IMR-90 (cell line): ENCODE measurements around the gene MAPK8IP1. TPM values are rescaled to one million over a fixed set of nuclear protein-coding genes. Genes with fewer than 3 reads are reported as not detected.

ENCODE experiments used
- ATAC-seq: fragments of 200-7000 bp; cut with Tn5 transposase; 2 replicates; pipeline ENCODE4 v1.9.1; 2020; ENCODE audit warnings: low read depth, mild to moderate bottlenecking, moderate library complexity
- BruUV-seq: library from RNA; stranded (reverse); fragments of 400-500 nt; replicated peaks from 2 replicates; lab custom pipeline; 2021; lab: Mats Ljungman, UMichigan
- CTCF ChIA-PET: fragments of 300-600 bp; formaldehyde crosslinking; extraction: SDS; loops from one replicate; lab custom pipeline; 2021; ENCODE audit warnings: antibody characterized with exemption; lab: Yijun Ruan, JAX
- POLR2A ChIA-PET: fragments of 300-600 bp; sonication (Branson Sonifier 250); formaldehyde crosslinking; loops from one replicate; lab custom pipeline; 2022; ENCODE audit warnings: antibody characterized with exemption; ENCODE audit not compliant: unreplicated experiment; lab: Charles Lee
- DNase-seq: peaks from one replicate; pipeline ENCODE4 v3.0.0; 2013
- H2AFZ ChIP-seq: replicated peaks from 2 replicates; pipeline ENCODE3; 2013; ENCODE audit warnings: low read length, mild to moderate bottlenecking; ENCODE audit not compliant: poor library complexity
- H2AK5ac ChIP-seq: 2 replicates; pipeline ENCODE4 v1.6.1; 2013; ENCODE audit warnings: low read depth, low read length, inconsistent platforms
- H2AK9ac ChIP-seq: replicated peaks from 2 replicates; pipeline ENCODE3; 2013; ENCODE audit warnings: mild to moderate bottlenecking, low read depth, low read length, moderate library complexity; ENCODE audit not compliant: poor library complexity
- H2BK120ac ChIP-seq: 2 replicates; pipeline ENCODE4 v1.6.1; 2013; ENCODE audit warnings: low read depth, low read length, inconsistent platforms
- H2BK15ac ChIP-seq: 3 replicates; pipeline ENCODE4 v1.6.1; 2013; ENCODE audit warnings: low read depth, low read length, inconsistent platforms
- H2BK20ac ChIP-seq: 2 replicates; pipeline ENCODE4 v1.6.1; 2013; ENCODE audit warnings: low read depth, mild to moderate bottlenecking, inconsistent platforms, low read length, moderate library complexity
- H2BK5ac ChIP-seq: 2 replicates; pipeline ENCODE4 v1.6.1; 2013; ENCODE audit warnings: mild to moderate bottlenecking, low read depth, low read length, inconsistent platforms; ENCODE audit not compliant: poor library complexity, severe bottlenecking
- H3K14ac ChIP-seq: replicated peaks from 2 replicates; pipeline ENCODE4 v1.6.1; 2013; ENCODE audit warnings: low read depth, low read length, inconsistent platforms
- H3K18ac ChIP-seq: 2 replicates; pipeline ENCODE4 v1.6.1; 2013; ENCODE audit warnings: low read depth, low read length, control low read depth
- H3K23ac ChIP-seq: 2 replicates; pipeline ENCODE4 v1.6.1; 2013; ENCODE audit warnings: low read depth, low read length, inconsistent platforms
- H3K27ac ChIP-seq: 2 replicates; pipeline ENCODE4 v1.5.1; 2013; ENCODE audit warnings: mild to moderate bottlenecking, control low read depth, low read length; ENCODE audit not compliant: insufficient read depth
- H3K27me3 ChIP-seq: 2 replicates; pipeline ENCODE4 v1.6.1; 2013; ENCODE audit warnings: low read length; ENCODE audit not compliant: control insufficient read depth, insufficient read depth
- H3K36me3 ChIP-seq: 2 replicates; pipeline ENCODE4 v1.6.1; 2013; ENCODE audit warnings: low read length, mixed read lengths; ENCODE audit not compliant: control insufficient read depth, insufficient read depth
- H3K4ac ChIP-seq: 2 replicates; pipeline ENCODE4 v1.6.1; 2013; ENCODE audit warnings: low read depth, low read length, inconsistent platforms
- H3K4me1 ChIP-seq: 2 replicates; pipeline ENCODE4 v1.6.1; 2013; ENCODE audit warnings: low read length, mixed read lengths; ENCODE audit not compliant: control insufficient read depth, insufficient read depth
- H3K4me2 ChIP-seq: 2 replicates; pipeline ENCODE4 v1.6.1; 2013; ENCODE audit warnings: low read depth, mild to moderate bottlenecking, control low read depth, low read length, moderate library complexity
- H3K4me3 ChIP-seq: 2 replicates; pipeline ENCODE4 v1.5.1; 2013; ENCODE audit warnings: low read depth, mild to moderate bottlenecking, control low read depth, low read length, moderate library complexity; ENCODE audit not compliant: insufficient read depth
- H3K56ac ChIP-seq: 2 replicates; pipeline ENCODE4 v1.6.1; 2013; ENCODE audit warnings: low read length, inconsistent platforms; ENCODE audit not compliant: insufficient read depth; ENCODE audit errors: extremely low read depth
- H3K79me1 ChIP-seq, 2 experiments: 2 replicates each; pipeline ENCODE4 v1.6.1; 2013; ENCODE audit warnings: low read length in 2 of 2, inconsistent platforms in 1 of 2, low read depth in 1 of 2
- H3K9ac ChIP-seq: 2 replicates; pipeline ENCODE4 v1.6.1; 2013; ENCODE audit warnings: low read depth, low read length, control low read depth
- H3K9me1 ChIP-seq: 2 replicates; pipeline ENCODE4 v1.6.1; 2013; ENCODE audit warnings: low read length, inconsistent platforms; ENCODE audit not compliant: insufficient read depth
- H3K9me3 ChIP-seq: 2 replicates; pipeline ENCODE4 v1.6.1; 2013; ENCODE audit warnings: low read length; ENCODE audit not compliant: control insufficient read depth, insufficient read depth
- H4K20me1 ChIP-seq: 2 replicates; pipeline ENCODE4 v1.6.1; 2013; ENCODE audit warnings: low read length, inconsistent platforms; ENCODE audit not compliant: insufficient read depth
- H4K5ac ChIP-seq: 2 replicates; pipeline ENCODE4 v1.6.1; 2013; ENCODE audit warnings: mild to moderate bottlenecking, low read depth, low read length, control low read depth
- H4K8ac ChIP-seq, 2 experiments: 2 replicates each; pipeline ENCODE4 v1.6.1; 2013; ENCODE audit warnings: low read depth in 2 of 2, low read length in 2 of 2, control low read depth in 1 of 2, inconsistent platforms in 1 of 2
- H4K91ac ChIP-seq: 2 replicates; pipeline ENCODE4 v1.6.1; 2013; ENCODE audit warnings: low read depth, low read length, inconsistent platforms; ENCODE audit not compliant: insufficient read depth
- BHLHE40 ChIP-seq: fragments of 150-350 bp; IDR thresholded peaks from 2 replicates; pipeline ENCODE4 v1.6.1; 2016; ENCODE audit warnings: mild to moderate bottlenecking, low read depth, low read length
- CTCF ChIP-seq: conservative IDR thresholded peaks from 2 replicates; pipeline ENCODE4 v1.5.1; 2012; ENCODE audit warnings: mild to moderate bottlenecking, low read depth, low read length, improper control_type of control experiment
- FOS ChIP-seq: fragments of 150-350 bp; IDR thresholded peaks from 2 replicates; pipeline ENCODE4 v1.6.1; 2016; ENCODE audit warnings: low read depth, low read length
- NFE2L2 ChIP-seq: fragments of 150-350 bp; IDR thresholded peaks from 2 replicates; pipeline ENCODE4 v1.6.1; 2016; ENCODE audit warnings: low read depth, mild to moderate bottlenecking, low read length
- RAD21 ChIP-seq: IDR thresholded peaks from 2 replicates; pipeline ENCODE4 v1.6.1; 2012; ENCODE audit warnings: low read length, improper control_type of control experiment
- RCOR1 ChIP-seq: IDR thresholded peaks from 2 replicates; pipeline ENCODE4 v1.6.1; 2012; ENCODE audit warnings: mild to moderate bottlenecking, low read length, improper control_type of control experiment; ENCODE audit not compliant: insufficient replicate concordance
- RFX5 ChIP-seq: IDR thresholded peaks from 2 replicates; pipeline ENCODE4 v1.8.0; 2012; ENCODE audit warnings: low read depth, mild to moderate bottlenecking, low read length, moderate library complexity
- WGBS, 2 experiments: methylation state at CpG; one replicate each; pipeline versions ENCODE4 v1.1.5 to v1.1.7; 2013; ENCODE audit warnings: missing lambda C conversion rate in 2 of 2; ENCODE audit not compliant: insufficient read length in 1 of 2; ENCODE audit errors: extremely low coverage in 2 of 2; 5-methylcytosine and 5-hydroxymethylcytosine counted together
- dilution Hi-C: fragments of 300-500 bp; cut with HindIII; formaldehyde crosslinking; loops from one replicate; pipeline ENCODE4 v1.14.3; 2018; ENCODE audit warnings: low sequenced_read_pairs; ENCODE audit not compliant: unreplicated experiment
- in situ Hi-C: fragments of 300-500 bp; cut with MboI; formaldehyde crosslinking; loops from 3 replicates; pipeline ENCODE4 v1.14.3; 2019; ENCODE audit warnings: low sequenced_read_pairs, inconsistent platforms, mixed read lengths
- intact Hi-C: fragments of 100-400 bp; cut with micrococcal nuclease; formaldehyde crosslinking; loops from 2 replicates; pipeline ENCODE4 v1.10.0; 2022
- polyA plus RNA-seq, 3 experiments: library from polyadenylated mRNA; depleted of rRNA; stranded (reverse); fragments of >200 nt; gene quantifications; 2 replicates each; pipeline ENCODE4 v1.2.3, GENCODE V29; 2012; ENCODE audit warnings: low replicate concordance in 1 of 3
- total RNA-seq: library from RNA; depleted of rRNA; stranded (reverse); fragments of >200 nt; gene quantifications from 2 replicates; pipeline ENCODE4 v1.2.3, GENCODE V29; 2012

MAPK8IP1 gene
- total and polyA plus RNA-seq, 2 of the 4 experiments (the other 2 are of a cell fraction) = 6.5 to 9.6 TPM

DNA sequence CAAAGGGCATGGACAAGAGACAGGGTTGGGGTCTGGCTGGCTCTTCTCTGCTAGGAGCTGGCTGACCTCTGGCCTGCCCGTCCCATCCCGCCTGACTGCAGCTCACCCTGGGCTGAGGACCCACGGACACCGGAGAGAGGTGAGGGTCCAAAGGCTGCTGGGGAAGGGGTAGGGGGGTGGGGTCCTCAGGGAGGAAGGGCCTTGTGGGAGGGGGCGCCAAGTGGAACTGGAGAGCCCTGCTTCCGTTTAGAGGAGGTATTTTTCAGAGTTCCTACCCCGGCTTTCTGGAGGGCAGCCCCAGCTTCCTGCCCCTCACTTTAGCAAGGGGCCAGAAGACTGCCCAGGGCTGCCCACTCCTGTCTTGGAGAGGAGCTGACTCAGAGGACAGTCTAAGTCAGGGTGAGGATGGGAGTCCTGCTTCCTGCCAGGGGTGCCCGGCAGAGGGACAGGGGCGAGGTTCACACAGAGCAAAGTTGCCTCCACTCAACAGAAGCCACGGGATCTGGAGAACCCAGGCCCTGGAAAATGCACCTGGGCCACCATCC lies 44.1 kb downstream of the MAPK8IP1 start:
- no peak overlapping the region for H3K4me2 ChIP-seq
- no peak overlapping the region for H2BK20ac ChIP-seq
- no peak for TF ChIP-seq FOS
- no peak for TF ChIP-seq RAD21
- no peak for TF ChIP-seq NFE2L2
- TF ChIP-seq RCOR1 = no peak
- TF ChIP-seq BHLHE40 = no peak
- no peak for TF ChIP-seq RFX5
- TF ChIP-seq CTCF = no peak
- WGBS, 2 experiments = no CpG with 5 or more reads among the region's 10 CpGs
- H2BK15ac ChIP-seq = no peak overlapping the region
- no peaks in the 10 kb centered on the region for H3K79me1 ChIP-seq
- H3K4ac ChIP-seq = no peak overlapping the region
- H2BK120ac ChIP-seq = no peak overlapping the region
- H2AK5ac ChIP-seq = no peak overlapping the region
- intact Hi-C loops = no loop called here
- no peaks in the 10 kb centered on the region for H3K9me1 ChIP-seq
- H4K5ac ChIP-seq = no peak overlapping the region
- H3K23ac ChIP-seq = no peak overlapping the region
- ATAC-seq (peak; percentile 42; the same call in 1 of the 2 replicates), DNase-seq (no peak)
- no peak overlapping the region for H3K56ac ChIP-seq
- H3K4me1 ChIP-seq = no peaks in the 10 kb centered on the region; the same call in 1 of the 2 replicates
- H4K8ac ChIP-seq = no peak overlapping the region
- peaks cover 7% of the 10 kb centered on the region; the same call in 1 of the 2 replicates for H4K20me1 ChIP-seq
- H2AFZ ChIP-seq = no peak overlapping the region
- dilution Hi-C loops = no loop called here
- H3K14ac ChIP-seq = no peak overlapping the region
- peak overlapping the region; percentile 79 for H2AK9ac ChIP-seq
- in situ Hi-C loops = no loop called here
- H3K27me3 ChIP-seq = peaks cover 15% of the 10 kb centered on the region
- no TSS peak for BruUV-seq
- H3K18ac ChIP-seq = no peak overlapping the region
- no peak overlapping the region for H3K27ac ChIP-seq
- H3K36me3 ChIP-seq = peaks cover 25% of the 10 kb centered on the region
- H3K4me3 ChIP-seq = no peak overlapping the region
- H3K9me3 ChIP-seq = no peaks in the 10 kb centered on the region
- ChIA-PET CTCF (interaction anchor here (1.2 kb wide), 1 partner anchor 13 kb away, joined by 3 read pairs; no protein-coding TSS in a partner anchor), POLR2A (no interaction called here)
- H4K91ac ChIP-seq = no peak overlapping the region
- no peak overlapping the region for H2BK5ac ChIP-seq
- H3K9ac ChIP-seq = no peak overlapping the region
